GM12878 (cell line): Measurements from ENCODE around the gene TNIP1. TPM values are rescaled to one million over a fixed set of nuclear protein-coding genes. Genes with fewer than 3 reads are reported as not detected.
A peak's percentile ranks its signal among the peaks of the same experiment; 100 is the strongest.

Experiments
- ATF7 ChIP-seq: fragments of 450-650 bp; IDR thresholded peaks from 2 replicates; pipeline ENCODE4 v1.6.1; 2016; ENCODE audit warnings: low read depth, mild to moderate bottlenecking
- CBX3 ChIP-seq: fragments of 200-600 bp; sonication (generic); IDR thresholded peaks from 2 replicates; pipeline ENCODE4 v1.6.1; 2016; ENCODE audit warnings: low read depth, borderline replicate concordance
- NR2C1 ChIP-seq: fragments of 450-650 bp; IDR thresholded peaks from 2 replicates; pipeline ENCODE4 v1.6.1; 2017; ENCODE audit warnings: antibody characterized with exemption, mild to moderate bottlenecking, moderate library complexity
- POLR2A ChIP-seq: IDR thresholded peaks from 2 replicates; pipeline ENCODE4 v1.6.1; 2011; ENCODE audit warnings: low read depth, mild to moderate bottlenecking, low read length
- POLR2AphosphoS5 ChIP-seq: IDR thresholded peaks from 2 replicates; pipeline ENCODE4 v1.6.1; 2011; ENCODE audit warnings: mild to moderate bottlenecking, low read length, inconsistent platforms
- polyA plus RNA-seq, 11 experiments: library from polyadenylated mRNA; depleted of rRNA in 4 of 11; unstranded in 6 of 11; stranded (reverse) in 5 of 11; fragments of >200 nt; fragmentation: Nextera tagmentation in 4 of 11; fragmentation: Illumina TruSeq in 1 of 11; extraction: Ambion mirVana in 4 of 11; extraction: Trizol in 1 of 11; gene quantifications; 1 replicate in 1 of 11; 2 replicates in 10 of 11; pipeline versions ENCODE4 v1.2.1 to v1.2.3, GENCODE V29; 2011 to 2016; ENCODE audit warnings: inconsistent platforms in 2 of 11, missing spikeins in 2 of 11, low read depth in 1 of 11
- total RNA-seq, 4 experiments: library from RNA; depleted of rRNA in 3 of 4; stranded (reverse); fragments of >200 nt in 3 of 4; fragmentation: Illumina TruSeq in 1 of 4; extraction: Trizol in 1 of 4; gene quantifications; 2 replicates each; pipeline versions ENCODE4 v1.2.1 to v1.2.3, GENCODE V29; 2013 to 2021
- TF ChIP-seq, protein P1 (sequence below): fragments of 450-650 bp; formaldehyde crosslinking; IDR thresholded peaks from 2 replicates; pipeline ENCODE4 v1.4.0; 2022; ENCODE audit warnings: mild to moderate bottlenecking, moderate library complexity
- TF ChIP-seq, protein P2 (sequence below): fragments of 450-650 bp; conservative IDR thresholded peaks from 2 replicates; pipeline ENCODE4 v1.6.1; 2017; ENCODE audit warnings: mild to moderate bottlenecking, moderate library complexity
- TF ChIP-seq, protein P3 (sequence below): fragments of 450-650 bp; IDR thresholded peaks from 2 replicates; pipeline ENCODE4 v1.6.1; 2017; ENCODE audit warnings: mild to moderate bottlenecking, low read depth, inconsistent platforms; ENCODE audit not compliant: poor library complexity, severe bottlenecking

Gene TNIP1
- total and polyA plus RNA-seq, 10 of the 15 experiments (the other 5 are each of a cell fraction or from before 2014, with no cell fraction given) = 4.4 to 279 (median 150) TPM

DNA sequence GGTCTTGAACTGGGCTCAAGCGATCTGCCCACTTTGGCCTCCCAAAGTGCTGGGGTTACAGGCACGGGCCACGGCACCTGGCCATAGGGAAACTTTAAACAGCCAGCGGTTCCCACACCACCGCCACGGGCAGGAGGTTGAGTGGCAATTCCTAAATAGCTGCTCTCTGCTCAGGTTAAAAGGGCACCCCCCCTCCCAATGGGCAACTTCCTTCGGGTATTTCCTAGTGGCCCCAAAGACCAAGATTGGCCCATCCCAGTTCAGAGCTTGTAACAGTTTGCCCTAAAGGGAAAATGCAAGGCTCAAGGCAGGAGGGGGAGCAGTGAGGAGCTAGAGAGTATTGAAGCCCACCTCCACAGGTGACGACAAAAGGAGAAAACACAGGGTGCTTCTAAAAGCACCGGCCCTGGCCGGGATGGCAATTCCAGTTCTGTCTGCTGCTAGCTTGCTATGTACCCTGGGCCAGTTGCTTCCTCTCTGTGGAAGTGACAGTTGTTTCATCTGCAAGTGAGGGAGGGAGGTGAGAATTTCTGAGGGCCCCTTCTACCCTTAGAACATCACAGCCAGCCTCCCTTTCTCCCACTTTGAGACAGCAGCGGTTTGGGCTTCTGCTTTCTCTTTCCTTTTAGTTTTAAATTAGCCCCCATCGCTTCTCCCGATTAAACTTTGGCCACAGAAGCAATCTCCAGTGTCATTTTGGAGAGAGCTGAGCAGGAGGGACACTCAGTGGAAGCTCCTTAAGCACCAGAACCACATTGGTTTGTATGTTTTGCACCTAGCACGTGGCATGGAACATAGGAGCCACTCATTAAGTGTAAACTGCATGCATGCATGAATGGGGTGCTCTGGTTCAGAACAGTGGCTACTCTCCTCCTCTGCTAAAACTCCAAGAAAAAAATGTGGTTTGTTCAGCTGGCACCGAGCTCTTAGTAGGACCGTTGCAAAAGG lies 17.3 kb upstream of the TNIP1 start (continued):
- TF ChIP-seq, protein P1, sequence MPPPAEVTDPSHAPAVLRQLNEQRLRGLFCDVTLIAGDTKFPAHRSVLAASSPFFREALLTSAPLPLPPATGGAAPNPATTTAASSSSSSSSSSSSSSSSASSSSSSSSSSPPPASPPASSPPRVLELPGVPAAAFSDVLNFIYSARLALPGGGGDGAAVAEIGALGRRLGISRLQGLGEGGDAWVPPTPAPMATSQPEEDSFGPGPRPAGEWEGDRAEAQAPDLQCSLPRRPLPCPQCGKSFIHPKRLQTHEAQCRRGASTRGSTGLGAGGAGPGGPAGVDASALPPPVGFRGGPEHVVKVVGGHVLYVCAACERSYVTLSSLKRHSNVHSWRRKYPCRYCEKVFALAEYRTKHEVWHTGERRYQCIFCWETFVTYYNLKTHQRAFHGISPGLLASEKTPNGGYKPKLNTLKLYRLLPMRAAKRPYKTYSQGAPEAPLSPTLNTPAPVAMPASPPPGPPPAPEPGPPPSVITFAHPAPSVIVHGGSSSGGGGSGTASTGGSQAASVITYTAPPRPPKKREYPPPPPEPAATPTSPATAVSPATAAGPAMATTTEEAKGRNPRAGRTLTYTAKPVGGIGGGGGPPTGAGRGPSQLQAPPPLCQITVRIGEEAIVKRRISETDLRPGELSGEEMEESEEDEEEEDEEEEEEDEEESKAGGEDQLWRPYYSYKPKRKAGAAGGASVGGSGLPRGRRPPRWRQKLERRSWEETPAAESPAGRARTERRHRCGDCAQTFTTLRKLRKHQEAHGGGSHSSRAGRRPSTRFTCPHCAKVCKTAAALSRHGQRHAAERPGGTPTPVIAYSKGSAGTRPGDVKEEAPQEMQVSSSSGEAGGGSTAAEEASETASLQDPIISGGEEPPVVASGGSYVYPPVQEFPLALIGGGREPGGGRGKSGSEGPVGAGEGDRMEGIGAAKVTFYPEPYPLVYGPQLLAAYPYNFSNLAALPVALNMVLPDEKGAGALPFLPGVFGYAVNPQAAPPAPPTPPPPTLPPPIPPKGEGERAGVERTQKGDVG (CRISPR knock-in tag) = no peak
- TF ChIP-seq POLR2AphosphoS5 = peak; percentile 24; the same call in 1 of the 2 replicates
- TF ChIP-seq, protein P2, sequence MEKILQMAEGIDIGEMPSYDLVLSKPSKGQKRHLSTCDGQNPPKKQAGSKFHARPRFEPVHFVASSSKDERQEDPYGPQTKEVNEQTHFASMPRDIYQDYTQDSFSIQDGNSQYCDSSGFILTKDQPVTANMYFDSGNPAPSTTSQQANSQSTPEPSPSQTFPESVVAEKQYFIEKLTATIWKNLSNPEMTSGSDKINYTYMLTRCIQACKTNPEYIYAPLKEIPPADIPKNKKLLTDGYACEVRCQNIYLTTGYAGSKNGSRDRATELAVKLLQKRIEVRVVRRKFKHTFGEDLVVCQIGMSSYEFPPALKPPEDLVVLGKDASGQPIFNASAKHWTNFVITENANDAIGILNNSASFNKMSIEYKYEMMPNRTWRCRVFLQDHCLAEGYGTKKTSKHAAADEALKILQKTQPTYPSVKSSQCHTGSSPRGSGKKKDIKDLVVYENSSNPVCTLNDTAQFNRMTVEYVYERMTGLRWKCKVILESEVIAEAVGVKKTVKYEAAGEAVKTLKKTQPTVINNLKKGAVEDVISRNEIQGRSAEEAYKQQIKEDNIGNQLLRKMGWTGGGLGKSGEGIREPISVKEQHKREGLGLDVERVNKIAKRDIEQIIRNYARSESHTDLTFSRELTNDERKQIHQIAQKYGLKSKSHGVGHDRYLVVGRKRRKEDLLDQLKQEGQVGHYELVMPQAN = no peak
- TF ChIP-seq ATF7 = peak; percentile 52
- TF ChIP-seq CBX3 = no peak
- TF ChIP-seq POLR2A = peak; percentile 38
- no peak for TF ChIP-seq NR2C1
- TF ChIP-seq, protein P3, sequence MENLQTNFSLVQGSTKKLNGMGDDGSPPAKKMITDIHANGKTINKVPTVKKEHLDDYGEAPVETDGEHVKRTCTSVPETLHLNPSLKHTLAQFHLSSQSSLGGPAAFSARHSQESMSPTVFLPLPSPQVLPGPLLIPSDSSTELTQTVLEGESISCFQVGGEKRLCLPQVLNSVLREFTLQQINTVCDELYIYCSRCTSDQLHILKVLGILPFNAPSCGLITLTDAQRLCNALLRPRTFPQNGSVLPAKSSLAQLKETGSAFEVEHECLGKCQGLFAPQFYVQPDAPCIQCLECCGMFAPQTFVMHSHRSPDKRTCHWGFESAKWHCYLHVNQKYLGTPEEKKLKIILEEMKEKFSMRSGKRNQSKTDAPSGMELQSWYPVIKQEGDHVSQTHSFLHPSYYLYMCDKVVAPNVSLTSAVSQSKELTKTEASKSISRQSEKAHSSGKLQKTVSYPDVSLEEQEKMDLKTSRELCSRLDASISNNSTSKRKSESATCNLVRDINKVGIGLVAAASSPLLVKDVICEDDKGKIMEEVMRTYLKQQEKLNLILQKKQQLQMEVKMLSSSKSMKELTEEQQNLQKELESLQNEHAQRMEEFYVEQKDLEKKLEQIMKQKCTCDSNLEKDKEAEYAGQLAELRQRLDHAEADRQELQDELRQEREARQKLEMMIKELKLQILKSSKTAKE = peak; percentile 59
